ENCODE results near the gene CDH24.
A peak's percentile ranks its signal among the peaks of the same experiment; 100 is the strongest.

The CDH24 gene

GRCh38 chr14:23040100-23040499 is 17.2 kb downstream of the CDH24 start:
- H3K4me3 ChIP-seq (ENCODE audit: control insufficient read depth, low read depth, low read length), result no peak overlapping the region
- TF ChIP-seq CTCF (conservative IDR thresholded peaks at IDR 0.05; ENCODE audit: control insufficient read depth, insufficient read depth, low read depth, low read length), result no peak
- DNase-seq (ENCODE audit: low read depth), result no peak

GRCh38 chr14:23035303-23036144 is 21.8 kb downstream of the CDH24 start:
- TF ChIP-seq CTCF (conservative IDR thresholded peaks at IDR 0.05; ENCODE audit: control insufficient read depth, insufficient read depth, low read depth, low read length), result no peak
- DNase-seq (ENCODE audit: low read depth), result no peak
- peak overlapping the region; percentile 96 for H3K4me3 ChIP-seq (ENCODE audit: control insufficient read depth, low read depth, low read length)

GRCh38 chr14:23034498-23035302 is 22.6 kb downstream of the CDH24 start, which contains the start of gene PSMB5:
Gene PSMB5 (minus strand): TSS chr14:23034900. CDS start chr14:23034881, 19 bp downstream.
- DNase-seq (ENCODE audit: low read depth), result peak; percentile 95
- no peak for TF ChIP-seq CTCF (conservative IDR thresholded peaks at IDR 0.05; ENCODE audit: control insufficient read depth, insufficient read depth, low read depth, low read length)

GRCh38 chr14:23033801-23034497 is 23.4 kb downstream of the CDH24 start:
- peak overlapping the region; percentile 96 for H3K4me3 ChIP-seq (ENCODE audit: control insufficient read depth, low read depth, low read length)
- no peak for DNase-seq (ENCODE audit: low read depth)
- no peak for TF ChIP-seq CTCF (conservative IDR thresholded peaks at IDR 0.05; ENCODE audit: control insufficient read depth, insufficient read depth, low read depth, low read length)

More at GRCh38 chr14:23034498-23035302, 22.6 kb downstream of the CDH24 start, which contains the start of gene PSMB5:
- peak within 1 kb of the TSS; percentile 96 for H3K4me3 ChIP-seq (ENCODE audit: control insufficient read depth, low read depth, low read length)

GRCh38 chr14:23033251-23033727 is 24.0 kb downstream of the CDH24 start:
- H3K4me3 ChIP-seq (ENCODE audit: control insufficient read depth, low read depth, low read length), result peak overlapping the region; percentile 96
- no peak for DNase-seq (ENCODE audit: low read depth)
- TF ChIP-seq CTCF (conservative IDR thresholded peaks at IDR 0.05; ENCODE audit: control insufficient read depth, insufficient read depth, low read depth, low read length), result no peak

- H3K4me3 ChIP-seq (ENCODE audit: control insufficient read depth, low read depth, low read length), result no peak overlapping the region
- no peak for TF ChIP-seq CTCF (conservative IDR thresholded peaks at IDR 0.05; ENCODE audit: control insufficient read depth, insufficient read depth, low read depth, low read length)
These were observed 26.4 kb downstream of the CDH24 start for GRCh38 chr14:23030936-23031335.

More at GRCh38 chr14:23030936-23031335, 26.4 kb downstream of the CDH24 start:
- DNase-seq (ENCODE audit: low read depth), result peak; percentile 29
